SU-DHL-6 (cell line): ENCODE data around the gene COMT.

Experiments used
- H2AFZ ChIP-seq: fragments of 200-600 bp; sonication (generic); 2 replicates; pipeline ENCODE4 v1.6.1; 2014; ENCODE audit warnings: low read depth, mild to moderate bottlenecking, moderate library complexity, mixed read lengths, antibody characterized with exemption, low read length; ENCODE audit not compliant: severe bottlenecking
- H3F3A ChIP-seq: fragments of 200-600 bp; shearing (Covaris generic); 2 replicates; pipeline ENCODE4 v1.6.0; 2016; ENCODE audit warnings: antibody characterized with exemption, mild to moderate bottlenecking; ENCODE audit not compliant: insufficient read depth
- H3K27ac ChIP-seq: fragments of 200-600 bp; sonication (generic); 2 replicates; pipeline ENCODE4 v1.5.1; 2016; ENCODE audit warnings: low read depth, mild to moderate bottlenecking, low read length, moderate library complexity, mixed read lengths
- H3K27me3 ChIP-seq: fragments of 200-600 bp; sonication (generic), shearing (Covaris generic); 2 replicates; pipeline ENCODE4 v1.6.0; 2014; ENCODE audit warnings: mild to moderate bottlenecking, low read length
- H3K36me3 ChIP-seq: fragments of 200-600 bp; sonication (generic); 2 replicates; pipeline ENCODE4 v1.6.1; 2014; ENCODE audit warnings: mild to moderate bottlenecking, low read length, mixed read lengths
- H3K4me2 ChIP-seq: fragments of 300-600, 200-600 bp; shearing (Covaris generic), sonication (generic); 2 replicates; pipeline ENCODE4 v1.6.0; 2014; ENCODE audit warnings: low read length, low read depth, mild to moderate bottlenecking; ENCODE audit not compliant: poor library complexity, severe bottlenecking
- H3K4me3 ChIP-seq: fragments of 200-600 bp; sonication (generic); 2 replicates; pipeline ENCODE4 v1.5.1; 2014; ENCODE audit warnings: antibody characterized with exemption, low read length, mild to moderate bottlenecking, mixed read lengths; ENCODE audit not compliant: insufficient read depth, poor library complexity, severe bottlenecking
- H3K79me2 ChIP-seq: fragments of 200-600 bp; sonication (generic); 2 replicates; pipeline ENCODE4 v1.6.1; 2014; ENCODE audit warnings: mild to moderate bottlenecking, low read length, moderate library complexity; ENCODE audit not compliant: insufficient read depth
- H3K9ac ChIP-seq: fragments of 200-600 bp; sonication (generic); 2 replicates; pipeline ENCODE4 v1.7.0; 2014; ENCODE audit warnings: mild to moderate bottlenecking, low read length
- H3K9me2 ChIP-seq: fragments of 200-600 bp; sonication (generic); replicated peaks from 2 replicates; pipeline ENCODE4 v1.6.1; 2014; ENCODE audit warnings: low read length; ENCODE audit not compliant: insufficient read depth
- H3K9me3 ChIP-seq: fragments of 200-600 bp; sonication (generic); 2 replicates; pipeline ENCODE4 v1.6.1; 2014; ENCODE audit warnings: low read length, mixed read lengths; ENCODE audit not compliant: insufficient read depth
- H4K20me1 ChIP-seq: fragments of 200-600 bp; sonication (generic); 2 replicates; pipeline ENCODE4 v1.6.1; 2014; ENCODE audit warnings: low read depth, mild to moderate bottlenecking, antibody characterized with exemption, low read length, moderate library complexity, mixed read lengths
- EZH2phosphoT487 ChIP-seq: fragments of 200-600 bp; sonication (generic), shearing (Covaris generic); conservative IDR thresholded peaks from 2 replicates; pipeline ENCODE4 v1.6.1; 2018; ENCODE audit warnings: mild to moderate bottlenecking, antibody characterized with exemption, low read length, moderate library complexity, mixed read lengths
- TF ChIP-seq, protein P1 (sequence below): fragments of 200-600 bp; sonication (generic); IDR thresholded peaks from one replicate; pipeline ENCODE4 v1.5.1; 2017; ENCODE audit warnings: antibody characterized with exemption, mild to moderate bottlenecking, low read length, moderate library complexity; ENCODE audit not compliant: insufficient read depth, poor library complexity, severe bottlenecking

Gene COMT

GRCh38 chr22:19994851-19995610, 53.5 kb downstream of the COMT start:
- no peak overlapping the region for H3K4me3 ChIP-seq
- no peaks in the 10 kb centered on the region for H4K20me1 ChIP-seq
- H3K27me3 ChIP-seq = no peaks in the 10 kb centered on the region
- H3K9ac ChIP-seq = no peak overlapping the region
- TF ChIP-seq, protein P1, sequence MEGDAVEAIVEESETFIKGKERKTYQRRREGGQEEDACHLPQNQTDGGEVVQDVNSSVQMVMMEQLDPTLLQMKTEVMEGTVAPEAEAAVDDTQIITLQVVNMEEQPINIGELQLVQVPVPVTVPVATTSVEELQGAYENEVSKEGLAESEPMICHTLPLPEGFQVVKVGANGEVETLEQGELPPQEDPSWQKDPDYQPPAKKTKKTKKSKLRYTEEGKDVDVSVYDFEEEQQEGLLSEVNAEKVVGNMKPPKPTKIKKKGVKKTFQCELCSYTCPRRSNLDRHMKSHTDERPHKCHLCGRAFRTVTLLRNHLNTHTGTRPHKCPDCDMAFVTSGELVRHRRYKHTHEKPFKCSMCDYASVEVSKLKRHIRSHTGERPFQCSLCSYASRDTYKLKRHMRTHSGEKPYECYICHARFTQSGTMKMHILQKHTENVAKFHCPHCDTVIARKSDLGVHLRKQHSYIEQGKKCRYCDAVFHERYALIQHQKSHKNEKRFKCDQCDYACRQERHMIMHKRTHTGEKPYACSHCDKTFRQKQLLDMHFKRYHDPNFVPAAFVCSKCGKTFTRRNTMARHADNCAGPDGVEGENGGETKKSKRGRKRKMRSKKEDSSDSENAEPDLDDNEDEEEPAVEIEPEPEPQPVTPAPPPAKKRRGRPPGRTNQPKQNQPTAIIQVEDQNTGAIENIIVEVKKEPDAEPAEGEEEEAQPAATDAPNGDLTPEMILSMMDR = no peak
- no peak for TF ChIP-seq EZH2phosphoT487
- no peak overlapping the region for H3K4me2 ChIP-seq
- H3K79me2 ChIP-seq = no peaks in the 10 kb centered on the region
- H3K27ac ChIP-seq = no peak overlapping the region
- no peaks in the 10 kb centered on the region for H3K9me3 ChIP-seq
- H3K9me2 ChIP-seq = no peaks in the 10 kb centered on the region
- no peaks in the 10 kb centered on the region for H3K36me3 ChIP-seq
- H3F3A ChIP-seq = no peaks in the 10 kb centered on the region
- H2AFZ ChIP-seq = no peak overlapping the region

- Histone ChIP-seq H3K36me3 (no peaks in the 10 kb centered on the region), H3K9ac (no peak overlapping the region), H3K4me3 (no peak overlapping the region), H3F3A (no peaks in the 10 kb centered on the region), H2AFZ (no peak overlapping the region), H3K79me2 (no peaks in the 10 kb centered on the region), H3K9me3 (no peaks in the 10 kb centered on the region), H3K27me3 (no peaks in the 10 kb centered on the region), H3K9me2 (no peaks in the 10 kb centered on the region), H4K20me1 (no peaks in the 10 kb centered on the region), H3K27ac (no peak overlapping the region), H3K4me2 (no peak overlapping the region)
- TF ChIP-seq, protein P1 = no peak
- TF ChIP-seq EZH2phosphoT487 = no peak
Observed at GRCh38 chr22:19995611-19996339, 54.2 kb downstream of the COMT start.

- H3K79me2 ChIP-seq = no peaks in the 10 kb centered on the region
- H3K4me3 ChIP-seq = no peak overlapping the region
- no peaks in the 10 kb centered on the region for H3K36me3 ChIP-seq
- H2AFZ ChIP-seq = no peak overlapping the region
- H3K27me3 ChIP-seq = no peaks in the 10 kb centered on the region
- no peaks in the 10 kb centered on the region for H3K9me3 ChIP-seq
- H3K27ac ChIP-seq = no peak overlapping the region
- no peaks in the 10 kb centered on the region for H3K9me2 ChIP-seq
- TF ChIP-seq, protein P1 = no peak
- no peak for TF ChIP-seq EZH2phosphoT487
- no peaks in the 10 kb centered on the region for H4K20me1 ChIP-seq
- H3K9ac ChIP-seq = no peak overlapping the region
- H3F3A ChIP-seq = no peaks in the 10 kb centered on the region
- no peak overlapping the region for H3K4me2 ChIP-seq
Observed at GRCh38 chr22:19996694-19997384, 55.3 kb downstream of the COMT start.
